Activated CD8-positive, alpha-beta T cell treated with anti-CD3 and anti-CD28 coated beads, Interleukin-2, amount 10 ng/mL, durations not matched to agents 7 days and 5 days (primary cell): ENCODE measurements around the gene KIAA0930. TPM values are rescaled to one million over a fixed set of nuclear protein-coding genes. Genes with fewer than 3 reads are reported as not detected.
A peak's percentile ranks its signal among the peaks of the same experiment; 100 is the strongest.
"Not testable (repeated sequence)": the region's sequence is repeated elsewhere in the genome, so short reads cannot be mapped to it uniquely, and the experiment has no call there.

ENCODE experiments used
- ATAC-seq: fragments of 150-1000 bp; cut with Tn5 transposase; one replicate; pipeline ENCODE4 v1.10.0; 2021; ENCODE audit warnings: moderate library complexity
- CTCF ChIA-PET: fragments of 350-600 bp; sonication (Branson Sonifier 250); formaldehyde crosslinking; loops from one replicate; lab custom pipeline; 2021; ENCODE audit warnings: antibody characterized with exemption; lab: Charles Lee
- POLR2A ChIA-PET: fragments of 350-600 bp; sonication (Branson Sonifier 250); formaldehyde crosslinking; loops from one replicate; lab custom pipeline; 2021; ENCODE audit warnings: antibody characterized with exemption; lab: Charles Lee
- DNase-seq: peaks from one replicate; pipeline ENCODE4 v3.0.0-alpha.2; 2020
- H3K27ac Mint-ChIP-seq: one replicate; pipeline ENCODE4 v1.8.0; 2021; ENCODE audit warnings: mild to moderate bottlenecking, mixed read lengths
- H3K27me3 Mint-ChIP-seq: one replicate; pipeline ENCODE4 v1.8.0; 2021; ENCODE audit warnings: low read depth, mixed read lengths
- H3K36me3 Mint-ChIP-seq: one replicate; pipeline ENCODE4 v1.8.0; 2021; ENCODE audit warnings: low read depth, mixed read lengths
- H3K4me1 Mint-ChIP-seq: one replicate; pipeline ENCODE4 v1.8.0; 2021; ENCODE audit warnings: low read depth, mixed read lengths
- H3K4me3 Mint-ChIP-seq: one replicate; pipeline ENCODE4 v1.8.0; 2021; ENCODE audit warnings: mild to moderate bottlenecking, mixed read lengths
- H3K9me3 Mint-ChIP-seq: one replicate; pipeline ENCODE4 v1.8.0; 2022; ENCODE audit warnings: mixed read lengths; ENCODE audit not compliant: insufficient read depth
- total RNA-seq, 2 experiments: library from RNA; stranded (reverse); gene quantifications; one replicate each; pipeline ENCODE4 v1.2.3, GENCODE V29; 2021

KIAA0930 gene
- total RNA-seq, 2 experiments from 2014 or later = 48.5 to 52.4 TPM

DNA sequence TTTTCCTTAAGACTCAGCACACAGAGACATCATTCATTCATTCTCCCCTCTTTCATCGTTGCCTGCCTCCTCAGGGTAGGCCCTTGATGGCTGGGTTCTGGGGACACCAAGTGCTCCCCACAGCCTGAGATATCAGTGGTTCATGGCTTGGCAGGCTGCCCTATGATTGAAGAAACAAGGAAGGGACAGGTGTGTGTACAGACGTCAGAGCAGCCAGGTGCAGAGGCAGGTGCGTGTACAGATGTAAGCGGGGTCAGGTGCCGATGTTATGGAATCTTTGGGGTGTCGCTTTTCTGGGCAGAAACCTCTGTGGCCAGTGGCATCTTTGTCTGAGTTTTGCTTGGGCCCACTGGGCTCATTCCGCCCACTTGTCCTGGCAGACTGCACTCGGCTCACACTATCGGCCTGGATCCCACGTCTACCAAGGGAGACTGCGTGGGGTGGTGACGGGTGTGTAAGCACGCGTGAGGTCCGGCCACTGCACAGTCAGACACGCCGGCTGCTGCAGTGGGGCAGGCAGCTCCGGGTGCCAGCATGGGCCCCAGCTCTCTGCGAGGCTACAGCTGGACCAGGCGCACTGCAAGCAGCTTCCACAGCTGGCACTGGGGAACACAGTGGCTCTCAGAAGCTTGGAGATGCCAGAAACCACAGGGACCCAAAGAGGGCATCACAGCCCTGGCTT, 20.9 kb upstream of the KIAA0930 start:
- Mint-ChIP-seq H3K27ac (no peak overlapping the region), H3K4me3 (no peak overlapping the region), H3K4me1 (peaks cover 5% of the 10 kb centered on the region), H3K36me3 (no peaks in the 10 kb centered on the region), H3K9me3 (no peaks in the 10 kb centered on the region), H3K27me3 (peaks cover 9% of the 10 kb centered on the region)
- CTCF ChIA-PET = no interaction called here
- DNase-seq (no peak), ATAC-seq (no peak)
- POLR2A ChIA-PET = interaction anchor here (0.6 kb wide), 1 partner anchor 98 kb away, joined by 3 read pairs; the partner anchor contains the start of gene NUP50

GRCh38 chr22:45260395-45260759, 19.7 kb upstream of the KIAA0930 start:
- H3K27me3 Mint-ChIP-seq, H3K36me3 Mint-ChIP-seq, H3K9me3 Mint-ChIP-seq, H3K4me1 Mint-ChIP-seq, ATAC-seq, DNase-seq, H3K4me3 Mint-ChIP-seq, CTCF ChIA-PET, H3K27ac Mint-ChIP-seq, POLR2A ChIA-PET: not testable (repeated sequence)

- Mint-ChIP-seq H3K4me3 (no peak overlapping the region), H3K36me3 (no peaks in the 10 kb centered on the region), H3K9me3 (no peaks in the 10 kb centered on the region), H3K27me3 (peaks cover 6% of the 10 kb centered on the region), H3K27ac (no peak overlapping the region), H3K4me1 (peaks cover 15% of the 10 kb centered on the region)
- DNase-seq (no peak), ATAC-seq (no peak)
- ChIA-PET POLR2A (no interaction called here), CTCF (no interaction called here)
These were observed 19.2 kb upstream of the KIAA0930 start for GRCh38 chr22:45259754-45260394.

DNA sequence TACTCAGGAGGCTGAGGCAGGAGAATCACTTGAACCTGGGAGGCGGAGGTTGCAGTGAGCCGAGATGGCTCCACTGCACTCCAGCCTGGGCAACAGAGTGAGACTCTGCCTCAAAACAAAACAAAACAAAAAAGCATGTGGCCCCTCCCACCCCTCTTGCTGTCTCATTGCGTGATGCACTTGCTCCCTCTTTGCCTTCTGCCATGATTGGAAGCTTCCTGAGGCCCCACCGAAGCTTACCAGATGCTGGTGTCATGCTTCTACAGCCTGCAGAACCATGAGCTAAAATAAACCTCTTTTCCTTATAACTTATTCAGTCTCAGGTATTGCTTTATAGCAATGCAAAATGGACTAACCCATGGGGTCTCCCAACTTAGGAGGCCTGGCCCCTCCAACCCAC, 17.2 kb upstream of the KIAA0930 start:
- CTCF ChIA-PET, POLR2A ChIA-PET, H3K4me3 Mint-ChIP-seq, H3K27ac Mint-ChIP-seq, DNase-seq, H3K27me3 Mint-ChIP-seq, H3K36me3 Mint-ChIP-seq, H3K9me3 Mint-ChIP-seq, ATAC-seq: not testable (repeated sequence)
- H3K4me1 Mint-ChIP-seq = peaks cover 18% of the 10 kb centered on the region

DNA sequence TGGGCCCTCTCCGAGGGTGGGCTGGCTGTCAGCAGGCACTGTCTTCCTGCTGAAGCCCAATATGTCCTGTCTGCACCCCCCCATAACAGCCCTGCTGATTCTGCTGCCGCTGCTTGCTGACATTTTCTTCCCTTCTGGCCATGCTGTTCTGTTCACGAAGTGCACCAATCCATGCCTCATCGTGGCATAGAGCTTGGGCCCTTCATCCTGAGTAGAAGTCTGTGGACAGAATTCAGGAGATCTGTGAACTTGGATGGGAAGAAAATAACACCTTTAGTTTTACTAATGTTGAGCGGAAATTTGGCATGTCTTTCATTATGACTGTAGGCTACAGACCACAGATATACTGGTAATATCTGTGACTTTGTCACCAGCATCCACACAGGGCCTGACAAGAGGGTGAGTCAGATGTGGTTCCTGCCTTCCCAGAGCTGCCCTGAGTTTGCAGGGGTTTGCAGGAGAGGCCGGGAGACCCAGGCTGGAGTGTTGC, 14.1 kb upstream of the KIAA0930 start:
- Mint-ChIP-seq H3K9me3 (no peaks in the 10 kb centered on the region), H3K27me3 (no peaks in the 10 kb centered on the region), H3K4me1 (peaks cover 34% of the 10 kb centered on the region), H3K36me3 (no peaks in the 10 kb centered on the region), H3K4me3 (no peak overlapping the region), H3K27ac (peak overlapping the region; percentile 91)
- ATAC-seq = peak; percentile 83
- ChIA-PET POLR2A (interaction anchor here (0.6 kb wide), 1 partner anchor 102 kb away, joined by 3 read pairs; no protein-coding TSS in a partner anchor), CTCF (no interaction called here)
- no peak for DNase-seq

- CTCF ChIA-PET = no interaction called here
- Mint-ChIP-seq H3K27me3 (no peaks in the 10 kb centered on the region), H3K27ac (peak overlapping the region; percentile 91), H3K36me3 (no peaks in the 10 kb centered on the region), H3K4me3 (no peak overlapping the region), H3K4me1 (peaks cover 36% of the 10 kb centered on the region), H3K9me3 (no peaks in the 10 kb centered on the region)
- ATAC-seq = no peak
- POLR2A ChIA-PET = no interaction called here
- no peak for DNase-seq
These were observed 13.7 kb upstream of the KIAA0930 start for GRCh38 chr22:45254388-45254787.

DNA sequence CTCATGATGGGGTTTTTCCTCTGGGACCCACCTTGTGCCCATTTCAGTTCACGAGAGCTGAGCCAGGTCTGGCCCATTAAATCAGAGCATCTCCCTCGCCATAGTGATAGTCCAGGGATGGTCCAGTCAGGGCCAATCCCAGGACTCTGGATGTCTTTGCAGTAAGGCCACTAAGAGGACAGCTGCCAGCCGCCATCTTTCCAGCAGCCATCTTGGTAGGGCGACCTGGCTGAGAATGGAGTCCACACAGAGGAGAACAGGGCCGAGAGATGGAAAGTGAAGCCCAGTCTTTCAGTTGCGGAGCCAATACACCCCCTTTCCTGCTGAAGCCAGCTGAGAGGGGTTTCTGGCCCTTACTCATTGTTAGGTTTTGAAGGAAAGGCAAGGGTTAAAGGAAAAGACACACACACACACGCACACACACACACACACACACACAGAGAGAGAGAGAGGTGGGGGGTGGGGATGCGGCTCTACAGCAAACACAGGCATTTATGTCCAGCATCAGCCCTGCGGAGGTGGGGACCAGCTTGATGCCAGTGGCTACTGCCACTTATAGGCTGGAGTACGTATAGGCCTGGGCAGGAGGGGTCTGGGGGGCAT, 12.4 kb upstream of the KIAA0930 start:
- DNase-seq (no peak), ATAC-seq (no peak)
- ChIA-PET POLR2A (interaction anchor here (1.6 kb wide), 1 partner anchor 80 kb away, joined by 4 read pairs; no protein-coding TSS in a partner anchor), CTCF (interaction anchor here (0.6 to 1.5 kb wide), 3 partner anchors 45 to 151 kb away, joined by 3 to 5 read pairs (median 4); no protein-coding TSS in a partner anchor)
- Mint-ChIP-seq H3K4me1 (peaks cover 47% of the 10 kb centered on the region), H3K27me3 (no peaks in the 10 kb centered on the region), H3K9me3 (no peaks in the 10 kb centered on the region), H3K27ac (no peak overlapping the region), H3K4me3 (no peak overlapping the region), H3K36me3 (no peaks in the 10 kb centered on the region)

GRCh38 chr22:45251825-45252224, 11.1 kb upstream of the KIAA0930 start:
- Mint-ChIP-seq H3K4me1 (peaks cover 49% of the 10 kb centered on the region), H3K9me3 (no peaks in the 10 kb centered on the region), H3K36me3 (no peaks in the 10 kb centered on the region), H3K27ac (peak overlapping the region; percentile 15), H3K27me3 (no peaks in the 10 kb centered on the region), H3K4me3 (no peak overlapping the region)
- ChIA-PET POLR2A (interaction anchor here (1.6 kb wide), 1 partner anchor 79 kb away, joined by 4 read pairs; no protein-coding TSS in a partner anchor), CTCF (no interaction called here)
- no peak for DNase-seq
- no peak for ATAC-seq

GRCh38 chr22:45248832-45249561, 8.3 kb upstream of the KIAA0930 start:
- no peaks in the 10 kb centered on the region for H3K36me3 Mint-ChIP-seq
- ChIA-PET POLR2A (no interaction called here), CTCF (no interaction called here)
- DNase-seq (no peak), ATAC-seq (no peak)
- H3K9me3 Mint-ChIP-seq = no peaks in the 10 kb centered on the region
- H3K27ac Mint-ChIP-seq = peak overlapping the region; percentile 57
- no peak overlapping the region for H3K4me3 Mint-ChIP-seq
- no peaks in the 10 kb centered on the region for H3K27me3 Mint-ChIP-seq
- peaks cover 54% of the 10 kb centered on the region for H3K4me1 Mint-ChIP-seq

- H3K36me3 Mint-ChIP-seq = no peaks in the 10 kb centered on the region
- H3K9me3 Mint-ChIP-seq = no peaks in the 10 kb centered on the region
- ChIA-PET CTCF (interaction anchor here (1.0 to 1.2 kb wide), 2 partner anchors 81 to 797 kb away, joined by 3 to 5 read pairs; no protein-coding TSS in a partner anchor), POLR2A (interaction anchor here (0.7 to 1.1 kb wide), 2 partner anchors 74 to 517 kb away, joined by 3 to 4 read pairs; no protein-coding TSS in a partner anchor)
- ATAC-seq (peak; percentile 5), DNase-seq (no peak)
- peak overlapping the region; percentile 83 for H3K27ac Mint-ChIP-seq
- H3K27me3 Mint-ChIP-seq = no peaks in the 10 kb centered on the region
- peak overlapping the region; percentile 0 for H3K4me3 Mint-ChIP-seq
- H3K4me1 Mint-ChIP-seq = peaks cover 61% of the 10 kb centered on the region
These were observed 5.6 kb upstream of the KIAA0930 start for GRCh38 chr22:45246060-45246985.
